Small intestine (tissue), 7 donors: ENCODE results near the gene ZDHHC7. TPM values are rescaled to one million over a fixed set of nuclear protein-coding genes. Genes with fewer than 3 reads are reported as not detected.

Experiments
- DNase-seq, 2 donors: peaks; one replicate each; pipeline versions ENCODE4 v3.0.0 to v3.0.0-alpha.2; 2013
- FAIRE-seq: peaks from 2 replicates; lab custom pipeline; 2012; peaks lifted over from hg19 to GRCh38; lab: Jason Lieb, UNC
- H3K27ac ChIP-seq, 3 donors: one replicate each; pipeline ENCODE4 v1.5.1; 2013; ENCODE audit warnings: low read length in 2 of 3, mild to moderate bottlenecking in 2 of 3, control low read depth in 1 of 3, inconsistent platforms in 1 of 3, low read depth in 1 of 3, moderate library complexity in 1 of 3
- H3K27me3 ChIP-seq, 3 donors: one replicate each; pipeline ENCODE4 v1.6.1; 2013; ENCODE audit warnings: low read length in 3 of 3, inconsistent platforms in 1 of 3; ENCODE audit not compliant: control insufficient read depth in 3 of 3, insufficient read depth in 3 of 3
- H3K36me3 ChIP-seq, 3 donors: one replicate each; pipeline ENCODE4 v1.6.1; 2013; ENCODE audit warnings: low read length in 3 of 3, inconsistent platforms in 1 of 3, low read depth in 1 of 3, mild to moderate bottlenecking in 1 of 3, moderate library complexity in 1 of 3; ENCODE audit not compliant: control insufficient read depth in 3 of 3, insufficient read depth in 2 of 3
- H3K4me1 ChIP-seq, 3 donors: one replicate each; pipeline ENCODE4 v1.6.1; 2013; ENCODE audit warnings: low read length in 2 of 3, inconsistent platforms in 1 of 3, low read depth in 1 of 3, mild to moderate bottlenecking in 1 of 3, moderate library complexity in 1 of 3; ENCODE audit not compliant: control insufficient read depth in 3 of 3, insufficient read depth in 2 of 3
- H3K4me3 ChIP-seq, 3 donors: one replicate each; pipeline ENCODE4 v1.5.1; 2013; ENCODE audit warnings: low read length in 3 of 3, control low read depth in 1 of 3, inconsistent platforms in 1 of 3, low read depth in 1 of 3, mild to moderate bottlenecking in 1 of 3, moderate library complexity in 1 of 3
- H3K9me3 ChIP-seq, 2 donors: one replicate each; pipeline ENCODE4 v1.6.1; 2013; ENCODE audit warnings: low read depth in 1 of 2, low read length in 1 of 2; ENCODE audit not compliant: control insufficient read depth in 2 of 2, insufficient read depth in 1 of 2
- WGBS, 3 donors: extraction: QIAGEN DNeasy Blood & Tissue Kit; methylation state at CpG; one replicate each; pipeline ENCODE4 v1.1.7; 2013; 5-methylcytosine and 5-hydroxymethylcytosine counted together
- polyA plus RNA-seq, 4 donors: library from polyadenylated mRNA; stranded (reverse) in 3 of 4; unstranded in 1 of 4; fragments of 200-250 nt in 3 of 4; fragments of 120-200 nt in 1 of 4; gene quantifications; one replicate each; pipeline versions ENCODE4 v1.2.1 to v1.2.3, GENCODE V29; 2013
- donor health status: healthy with polysubstance abuse.
- donor health status: control.
- donor health status: control.
- donor health status: Bipolar disorder and iron deficiency.
- donor health status: healthy.

ZDHHC7 gene
- polyA plus RNA-seq, 4 donors = 16.5 to 57.5 (median 27.2) TPM

- Histone ChIP-seq H3K4me3 (no peak overlapping the region), H3K9me3 (no peaks in the 10 kb centered on the region), H3K36me3 (peaks cover 0 to 7% (median 2%) of the 10 kb centered on the region in 3 donors), H3K4me1 (peaks cover 0 to 15% (median 5%) of the 10 kb centered on the region in 3 donors), H3K27me3 (peaks cover 0 to 14% (median 0%) of the 10 kb centered on the region in 3 donors), H3K27ac (peak overlapping the region in 1 of 3 donors; percentile 41)
- DNase-seq (no peak), FAIRE-seq (no peak)
- WGBS, 3 donors = 64 to 87% (median 79%) methylated on average over 16 of the region's 16 CpGs
Measured at GRCh38 chr16:85029981-85030401, 18.7 kb upstream of the ZDHHC7 start.

GRCh38 chr16:85029408-85029784 lies 18.1 kb upstream of the ZDHHC7 start:
- peaks cover 0 to 14% (median 0%) of the 10 kb centered on the region in 3 donors for H3K27me3 ChIP-seq
- H3K4me1 ChIP-seq = peaks cover 0 to 15% (median 5%) of the 10 kb centered on the region in 3 donors
- H3K4me3 ChIP-seq = no peak overlapping the region
- H3K9me3 ChIP-seq = no peaks in the 10 kb centered on the region
- FAIRE-seq (no peak), DNase-seq (no peak)
- H3K27ac ChIP-seq = peak overlapping the region in 1 of 3 donors; percentile 53
- 25 to 35% (median 28%) methylated on average over 4 of the region's 4 CpGs for whole genome bisulfite sequencing, 3 donors
- H3K36me3 ChIP-seq = peaks cover 0 to 7% (median 2%) of the 10 kb centered on the region in 3 donors

GRCh38 chr16:85028685-85029407 lies 17.5 kb upstream of the ZDHHC7 start:
- WGBS, 3 donors = 28 to 38% (median 32%) methylated on average over 17 of the region's 17 CpGs
- H3K27ac ChIP-seq = peak overlapping the region in 1 of 3 donors; percentile 53
- H3K4me3 ChIP-seq = peak overlapping the region in 2 of 3 donors; percentile 53 to 90
- DNase-seq = peak; percentile 31 to 70
- peaks cover 0 to 14% (median 0%) of the 10 kb centered on the region in 3 donors for H3K27me3 ChIP-seq
- no peaks in the 10 kb centered on the region for H3K9me3 ChIP-seq
- no peak for FAIRE-seq
- H3K4me1 ChIP-seq = peaks cover 0 to 15% (median 5%) of the 10 kb centered on the region in 3 donors
- H3K36me3 ChIP-seq = peaks cover 0 to 7% (median 2%) of the 10 kb centered on the region in 3 donors

GRCh38 chr16:85027958-85028684 lies 16.8 kb upstream of the ZDHHC7 start:
- Histone ChIP-seq H3K9me3 (no peaks in the 10 kb centered on the region), H3K4me3 (peak overlapping the region; percentile 53 to 90 (median 89)), H3K27ac (peak overlapping the region; percentile 42 to 59 (median 53)), H3K36me3 (peaks cover 0 to 5% (median 0%) of the 10 kb centered on the region in 3 donors), H3K4me1 (peaks cover 0 to 15% (median 5%) of the 10 kb centered on the region in 3 donors), H3K27me3 (peaks cover 0 to 14% (median 0%) of the 10 kb centered on the region in 3 donors)
- FAIRE-seq = no peak
- peak in 1 of 2 donors; percentile 25 for DNase-seq
- WGBS, 3 donors = 1 to 3% (median 1%) methylated on average over 27 to 41 of the region's 41 CpGs

GRCh38 chr16:85027349-85027957 lies 16.1 kb upstream of the ZDHHC7 start, which contains the start of gene KIAA0513:
Gene KIAA0513 (plus strand): TSS chr16:85027795. CDS start chr16:85067072, 39,277 bp downstream.
- Histone ChIP-seq H3K27ac (peak within 1 kb of the TSS; percentile 59 to 90 (median 59)), H3K27me3 (peaks cover 0 to 14% (median 0%) of the 10 kb centered on the region in 3 donors), H3K36me3 (peaks cover 0 to 3% (median 0%) of the 10 kb centered on the region in 3 donors), H3K4me1 (peaks cover 0 to 15% (median 5%) of the 10 kb centered on the region in 3 donors), H3K9me3 (no peaks in the 10 kb centered on the region), H3K4me3 (peak within 1 kb of the TSS; percentile 63 to 90 (median 89))
- DNase-seq (peak; percentile 95 to 98), FAIRE-seq (no peak)
- 0 to 1% (median 0%) methylated on average over 26 to 59 of the region's 59 CpGs for WGBS, 3 donors

GRCh38 chr16:85026703-85027102 lies 15.4 kb upstream of the ZDHHC7 start:
- H3K27ac ChIP-seq = peak overlapping the region in 2 of 3 donors; percentile 22 to 59
- H3K9me3 ChIP-seq = no peaks in the 10 kb centered on the region
- H3K36me3 ChIP-seq = no peaks in the 10 kb centered on the region
- peaks cover 0 to 15% (median 5%) of the 10 kb centered on the region in 3 donors for H3K4me1 ChIP-seq
- peak overlapping the region in 1 of 3 donors; percentile 63 for H3K4me3 ChIP-seq
- FAIRE-seq = no peak
- DNase-seq = no peak
- H3K27me3 ChIP-seq = peaks cover 0 to 14% (median 0%) of the 10 kb centered on the region in 3 donors
- 27 to 41% (median 36%) methylated on average over 4 of the region's 4 CpGs for WGBS, 3 donors

- WGBS, 3 donors = 74 to 83% (median 79%) methylated on average over 8 of the region's 8 CpGs
- H3K27ac ChIP-seq = no peak overlapping the region
- no peak for FAIRE-seq
Measured at GRCh38 chr16:85025781-85026653, 14.7 kb upstream of the ZDHHC7 start.

More at GRCh38 chr16:85025781-85026653, 14.7 kb upstream of the ZDHHC7 start:
- DNase-seq = peak; percentile 39 to 52
- H3K4me1 ChIP-seq = peaks cover 0 to 15% (median 5%) of the 10 kb centered on the region in 3 donors
- H3K9me3 ChIP-seq = no peaks in the 10 kb centered on the region
- H3K27me3 ChIP-seq = peaks cover 0 to 14% (median 0%) of the 10 kb centered on the region in 3 donors
- no peaks in the 10 kb centered on the region for H3K36me3 ChIP-seq
- H3K4me3 ChIP-seq = no peak overlapping the region
